ENCODE results near the gene C1orf185.

GRCh38 chr1:51086496-51087271 lies 15.3 kb upstream of the C1orf185 start:
- no peak for TF ChIP-seq CTCF (IDR thresholded peaks at IDR 0.05; ENCODE audit: insufficient read depth, low read depth, low read length)
- no peak for TF ChIP-seq EZH2 (IDR thresholded peaks at IDR 0.05; ENCODE audit: insufficient read depth, low read length)

Data from astrocyte (in vitro differentiated cells and primary cell).